Hippocampal formation (tissue), 2 donors: ENCODE data around the gene PCDHA7.
A peak's percentile ranks its signal among the peaks of the same experiment; 100 is the strongest.
"Not testable (repeated sequence)": the region's sequence is repeated elsewhere in the genome, so short reads cannot be mapped to it uniquely, and the experiment has no call there.

Experiments used
- DNase-seq, 2 donors: peaks; one replicate each; lab custom pipeline; 2025; lab: John Stamatoyannopoulos, UW

Gene PCDHA7

DNA sequence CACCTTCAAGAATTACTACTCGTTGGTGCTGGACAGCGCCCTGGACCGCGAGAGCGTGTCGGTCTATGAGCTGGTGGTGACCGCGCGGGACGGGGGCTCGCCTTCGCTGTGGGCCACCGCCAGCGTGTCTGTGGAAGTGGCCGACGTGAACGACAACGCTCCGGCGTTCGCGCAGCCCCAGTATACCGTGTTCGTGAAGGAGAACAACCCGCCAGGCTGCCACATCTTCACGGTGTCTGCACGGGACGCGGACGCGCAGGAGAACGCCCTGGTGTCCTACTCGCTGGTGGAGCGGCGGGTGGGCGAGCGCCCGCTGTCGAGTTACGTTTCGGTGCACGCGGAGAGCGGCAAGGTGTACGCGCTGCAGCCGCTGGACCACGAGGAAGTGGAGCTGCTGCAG lies 11.1 kb upstream of the PCDHA7 start:
- DNase-seq, result not testable (repeated sequence)

DNA sequence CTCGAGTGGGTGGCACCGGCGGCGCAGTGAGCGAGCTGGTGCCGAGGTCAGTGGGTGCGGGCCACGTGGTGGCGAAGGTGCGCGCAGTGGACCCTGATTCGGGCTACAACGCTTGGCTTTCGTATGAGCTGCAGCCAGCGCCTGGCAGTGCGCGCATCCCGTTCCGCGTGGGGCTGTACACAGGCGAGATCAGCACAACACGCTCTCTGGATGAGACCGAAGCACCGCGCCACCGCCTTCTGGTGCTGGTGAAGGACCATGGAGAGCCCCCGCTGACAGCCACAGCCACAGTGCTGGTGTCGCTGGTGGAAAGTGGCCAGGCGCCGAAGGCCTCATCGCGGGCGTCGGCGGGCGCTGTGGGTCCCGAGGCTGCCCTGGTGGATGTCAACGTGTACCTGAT lies 10.6 kb upstream of the PCDHA7 start:
- no peak for DNase-seq

DNA sequence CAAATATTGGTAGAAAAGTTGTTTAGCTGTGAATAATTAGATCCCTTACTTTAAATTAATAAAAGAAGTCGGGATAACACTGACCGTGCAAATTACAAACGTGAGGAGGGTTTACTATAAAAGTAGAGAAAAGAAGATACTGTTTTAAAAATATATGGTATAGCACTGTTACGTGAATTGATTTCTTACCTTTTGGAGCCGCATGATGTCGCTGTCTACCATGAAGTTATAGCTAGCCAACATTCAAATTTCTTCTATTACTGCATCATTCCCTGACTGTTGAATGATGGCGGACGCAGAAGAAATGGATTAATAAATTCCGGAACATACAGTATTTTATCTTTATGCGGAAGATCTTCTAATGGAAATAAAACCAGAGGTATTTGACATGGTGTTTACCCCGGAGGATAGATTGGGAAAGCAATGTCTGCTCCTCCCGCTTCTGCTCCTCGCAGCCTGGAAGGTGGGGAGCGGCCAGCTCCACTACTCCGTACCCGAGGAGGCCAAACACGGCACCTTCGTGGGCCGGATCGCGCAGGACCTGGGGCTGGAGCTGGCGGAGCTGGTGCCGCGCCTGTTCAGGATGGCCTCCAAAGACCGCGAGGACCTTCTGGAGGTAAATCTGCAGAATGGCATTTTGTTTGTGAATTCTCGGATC lies 6.2 kb upstream of the PCDHA7 start, which contains the start of gene PCDHA6:
TSS of gene PCDHA6 (plus strand) at position 257 of the 658 bp plus-strand sequence. CDS start at position 389, 132 bp downstream.
- no peak for DNase-seq

DNA sequence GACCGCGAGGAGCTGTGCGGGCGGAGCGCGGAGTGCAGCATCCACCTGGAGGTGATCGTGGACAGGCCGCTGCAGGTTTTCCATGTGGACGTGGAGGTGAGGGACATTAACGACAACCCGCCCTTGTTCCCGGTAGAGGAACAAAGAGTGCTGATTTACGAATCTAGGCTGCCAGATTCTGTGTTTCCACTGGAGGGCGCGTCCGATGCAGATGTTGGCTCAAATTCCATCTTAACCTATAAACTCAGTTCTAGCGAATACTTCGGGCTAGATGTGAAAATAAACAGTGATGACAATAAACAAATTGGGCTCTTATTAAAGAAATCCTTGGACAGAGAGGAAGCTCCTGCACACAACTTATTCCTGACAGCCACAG lies 5.7 kb upstream of the PCDHA7 start:
- DNase-seq, result no peak

DNA sequence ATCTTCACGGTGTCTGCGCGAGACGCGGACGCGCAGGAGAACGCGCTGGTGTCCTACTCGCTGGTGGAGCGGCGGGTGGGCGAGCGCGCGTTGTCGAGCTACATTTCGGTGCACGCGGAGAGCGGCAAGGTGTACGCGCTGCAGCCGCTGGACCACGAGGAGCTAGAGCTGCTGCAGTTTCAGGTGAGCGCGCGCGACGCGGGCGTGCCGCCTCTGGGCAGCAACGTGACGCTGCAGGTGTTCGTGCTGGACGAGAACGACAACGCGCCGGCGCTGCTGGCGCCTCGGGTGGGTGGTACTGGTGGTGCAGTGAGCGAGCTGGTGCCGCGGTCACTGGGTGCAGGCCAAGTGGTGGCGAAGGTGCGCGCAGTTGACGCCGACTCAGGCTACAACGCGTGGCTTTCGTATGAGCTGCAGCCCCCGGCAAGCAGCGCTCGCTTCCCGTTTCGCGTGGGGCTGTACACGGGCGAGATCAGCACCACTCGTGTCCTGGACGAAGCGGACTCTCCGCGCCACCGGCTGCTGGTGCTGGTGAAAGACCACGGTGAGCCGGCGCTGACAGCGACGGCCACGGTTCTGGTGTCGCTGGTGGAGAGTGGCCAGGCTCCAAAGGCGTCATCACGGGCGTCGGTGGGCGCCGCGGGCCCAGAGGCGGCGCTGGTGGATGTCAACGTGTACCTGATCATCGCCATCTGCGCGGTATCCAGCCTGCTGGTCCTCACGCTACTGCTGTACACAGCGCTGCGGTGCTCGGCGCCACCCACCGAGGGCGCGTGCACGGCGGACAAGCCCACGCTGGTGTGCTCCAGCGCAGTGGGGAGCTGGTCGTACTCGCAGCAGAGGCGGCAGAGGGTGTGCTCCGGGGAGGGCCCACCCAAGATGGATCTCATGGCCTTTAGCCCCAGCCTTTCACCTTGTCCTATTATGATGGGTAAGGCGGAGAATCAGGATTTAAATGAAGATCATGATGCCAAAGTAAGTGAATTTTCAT lies 4.3 kb upstream of the PCDHA7 start:
- DNase-seq, result not testable (repeated sequence)

DNA sequence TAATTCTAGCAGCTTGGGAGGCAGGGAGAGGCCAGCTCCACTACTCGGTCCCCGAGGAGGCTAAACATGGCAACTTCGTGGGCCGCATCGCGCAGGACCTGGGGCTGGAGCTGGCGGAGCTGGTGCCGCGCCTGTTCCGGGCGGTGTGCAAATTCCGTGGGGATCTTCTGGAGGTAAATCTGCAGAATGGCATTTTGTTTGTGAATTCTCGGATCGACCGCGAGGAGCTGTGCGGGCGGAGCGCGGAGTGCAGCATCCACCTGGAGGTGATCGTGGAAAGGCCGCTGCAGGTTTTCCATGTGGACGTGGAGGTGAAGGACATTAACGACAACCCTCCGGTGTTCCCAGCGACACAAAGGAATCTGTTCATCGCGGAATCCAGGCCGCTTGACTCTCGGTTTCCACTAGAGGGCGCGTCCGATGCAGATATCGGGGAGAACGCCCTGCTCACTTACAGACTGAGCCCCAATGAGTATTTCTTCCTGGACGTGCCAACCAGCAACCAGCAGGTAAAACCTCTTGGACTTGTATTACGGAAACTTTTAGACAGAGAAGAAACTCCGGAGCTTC lies 455 bp downstream of the PCDHA7 start:
- DNase-seq, result not testable (repeated sequence)

DNA sequence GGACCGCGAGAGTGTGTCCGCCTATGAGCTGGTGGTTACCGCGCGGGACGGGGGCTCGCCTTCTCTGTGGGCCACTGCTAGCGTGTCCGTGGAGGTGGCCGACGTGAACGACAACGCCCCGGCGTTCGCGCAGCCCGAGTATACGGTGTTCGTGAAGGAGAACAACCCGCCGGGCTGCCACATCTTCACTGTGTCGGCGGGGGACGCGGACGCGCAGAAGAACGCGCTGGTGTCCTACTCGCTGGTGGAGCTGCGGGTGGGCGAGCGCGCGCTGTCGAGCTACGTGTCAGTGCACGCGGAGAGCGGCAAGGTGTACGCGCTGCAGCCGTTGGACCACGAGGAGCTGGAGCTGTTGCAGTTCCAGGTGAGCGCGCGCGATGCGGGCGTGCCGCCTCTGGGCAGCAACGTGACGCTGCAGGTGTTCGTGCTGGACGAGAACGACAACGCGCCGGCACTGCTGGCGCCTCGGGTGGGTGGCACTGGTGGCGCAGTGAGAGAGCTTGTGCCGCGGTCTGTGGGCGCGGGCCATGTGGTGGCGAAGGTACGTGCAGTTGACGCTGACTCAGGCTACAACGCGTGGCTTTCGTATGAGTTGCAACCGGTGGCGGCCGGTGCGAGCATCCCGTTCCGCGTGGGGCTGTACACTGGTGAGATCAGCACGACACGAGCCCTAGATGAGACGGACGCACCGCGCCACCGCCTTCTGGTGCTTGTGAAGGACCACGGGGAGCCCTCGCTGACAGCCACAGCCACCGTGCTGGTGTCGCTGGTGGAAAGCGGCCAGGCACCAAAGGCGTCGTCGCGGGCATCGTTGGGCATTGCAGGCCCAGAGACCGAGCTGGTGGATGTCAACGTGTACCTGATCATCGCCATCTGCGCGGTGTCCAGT lies 1.8 kb downstream of the PCDHA7 start:
- no peak for DNase-seq

DNA sequence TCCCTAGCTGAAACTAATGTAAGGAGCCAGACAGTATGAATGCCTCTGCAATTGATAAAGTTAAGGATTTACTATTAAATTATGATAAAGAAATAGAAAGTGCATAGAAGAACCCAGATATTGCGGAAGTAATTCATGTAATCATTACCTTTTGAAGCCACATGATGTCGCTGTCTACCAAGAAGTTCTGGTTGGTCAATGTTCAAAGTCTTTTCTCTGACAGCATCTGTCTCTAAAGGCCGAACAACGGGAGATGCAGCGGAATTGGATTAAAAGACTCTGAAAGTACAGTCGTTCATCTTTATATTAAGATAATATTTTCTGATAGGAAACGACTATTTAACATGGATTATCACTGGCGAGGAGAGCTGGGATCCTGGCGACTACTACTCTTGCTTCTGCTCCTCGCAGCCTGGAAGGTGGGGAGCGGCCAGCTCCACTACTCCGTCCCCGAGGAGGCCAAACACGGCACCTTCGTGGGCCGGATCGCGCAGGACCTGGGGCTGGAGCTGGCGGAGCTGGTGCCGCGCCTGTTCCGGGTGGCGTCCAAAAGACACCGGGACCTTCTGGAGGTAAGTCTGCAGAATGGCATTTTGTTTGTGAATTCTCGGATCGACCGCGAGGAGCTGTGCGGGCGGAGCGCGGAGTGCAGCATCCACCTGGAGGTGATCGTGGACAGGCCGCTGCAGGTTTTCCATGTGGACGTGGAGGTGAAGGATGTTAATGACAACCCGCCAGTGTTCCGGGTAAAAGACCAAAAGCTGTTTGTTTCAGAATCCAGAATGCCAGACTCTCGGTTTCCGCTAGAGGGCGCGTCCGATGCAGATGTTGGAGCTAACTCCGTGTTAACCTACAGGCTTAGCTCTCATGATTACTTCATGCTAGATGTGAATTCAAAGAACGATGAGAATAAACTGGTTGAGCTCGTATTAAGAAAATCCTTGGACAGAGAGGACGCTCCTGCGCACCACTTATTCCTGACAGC lies 7.2 kb downstream of the PCDHA7 start, which contains the start of gene PCDHA8:
TSS of gene PCDHA8 (plus strand) at position 210 of the 985 bp plus-strand sequence. CDS start at position 345, 135 bp downstream.
- peak; percentile 39 to 43 for DNase-seq

DNA sequence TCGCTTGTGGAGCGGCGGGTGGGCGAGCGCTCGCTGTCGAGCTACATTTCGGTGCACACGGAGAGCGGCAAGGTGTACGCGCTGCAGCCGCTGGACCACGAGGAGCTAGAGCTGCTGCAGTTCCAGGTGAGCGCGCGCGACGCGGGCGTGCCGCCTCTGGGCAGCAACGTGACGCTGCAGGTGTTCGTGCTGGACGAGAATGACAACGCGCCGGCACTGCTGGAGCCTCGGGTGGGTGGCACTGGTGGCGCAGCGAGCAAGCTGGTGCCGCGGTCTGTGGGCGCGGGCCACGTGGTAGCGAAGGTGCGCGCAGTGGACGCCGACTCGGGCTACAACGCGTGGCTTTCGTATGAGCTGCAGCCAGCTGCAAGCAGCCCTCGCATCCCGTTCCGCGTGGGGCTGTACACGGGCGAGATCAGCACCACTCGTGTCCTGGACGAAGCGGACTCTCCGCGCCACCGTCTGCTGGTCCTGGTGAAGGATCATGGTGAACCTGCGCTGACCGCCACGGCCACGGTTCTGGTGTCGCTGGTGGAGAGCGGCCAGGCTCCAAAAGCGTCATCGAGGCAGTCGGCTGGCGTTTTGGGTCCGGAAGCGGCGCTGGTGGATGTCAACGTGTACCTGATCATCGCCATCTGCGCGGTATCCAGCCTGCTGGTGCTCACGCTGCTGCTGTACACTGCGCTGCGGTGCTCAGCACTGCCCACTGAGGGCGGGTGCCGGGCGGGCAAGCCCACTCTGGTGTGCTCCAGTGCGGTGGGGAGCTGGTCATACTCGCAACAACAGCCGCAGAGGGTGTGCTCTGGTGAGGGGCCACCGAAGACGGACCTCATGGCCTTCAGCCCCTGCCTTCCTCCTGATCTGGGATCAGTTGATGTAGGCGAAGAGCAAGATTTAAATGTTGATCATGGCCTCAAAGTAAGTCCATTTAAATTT lies 9.0 kb downstream of the PCDHA7 start:
- DNase-seq, result no peak

DNA sequence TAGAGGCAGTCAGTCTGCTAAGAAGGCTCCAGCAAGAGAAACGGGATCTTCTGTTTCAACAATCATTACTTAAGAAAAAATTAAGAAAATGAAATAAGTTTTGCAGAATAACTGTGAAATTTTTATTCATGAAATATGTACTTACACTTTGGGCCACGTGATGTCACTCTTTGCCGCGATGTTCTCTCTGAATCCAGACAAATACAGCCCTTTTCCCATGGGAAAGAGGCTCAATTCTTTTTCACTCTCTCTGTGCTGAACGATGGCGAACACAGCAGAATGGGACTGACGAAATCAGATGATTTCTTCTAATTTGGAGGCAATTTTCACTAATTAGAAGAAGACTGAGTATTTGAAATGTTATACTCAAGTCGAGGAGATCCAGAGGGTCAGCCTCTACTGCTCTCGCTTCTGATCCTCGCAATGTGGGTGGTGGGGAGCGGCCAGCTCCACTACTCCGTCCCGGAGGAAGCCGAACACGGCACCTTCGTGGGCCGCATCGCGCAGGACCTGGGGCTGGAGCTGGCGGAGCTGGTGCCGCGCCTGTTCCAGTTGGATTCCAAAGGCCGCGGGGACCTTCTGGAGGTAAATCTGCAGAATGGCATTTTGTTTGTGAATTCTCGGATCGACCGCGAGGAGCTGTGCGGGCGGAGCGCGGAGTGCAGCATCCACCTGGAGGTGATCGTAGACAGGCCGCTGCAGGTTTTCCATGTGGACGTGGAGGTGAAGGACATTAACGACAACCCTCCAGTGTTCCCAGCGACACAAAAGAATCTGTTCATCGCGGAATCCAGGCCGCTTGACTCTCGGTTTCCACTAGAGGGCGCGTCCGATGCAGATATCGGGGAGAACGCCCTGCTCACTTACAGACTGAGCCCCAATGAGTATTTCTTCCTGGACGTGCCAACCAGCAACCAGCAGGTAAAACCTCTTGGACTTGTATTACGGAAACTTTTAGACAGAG lies 14.4 kb downstream of the PCDHA7 start, which contains the start of gene PCDHA9:
TSS of gene PCDHA9 (plus strand) at position 244 of the 964 bp plus-strand sequence. CDS start at position 358, 114 bp downstream.
- not testable (repeated sequence) for DNase-seq

DNA sequence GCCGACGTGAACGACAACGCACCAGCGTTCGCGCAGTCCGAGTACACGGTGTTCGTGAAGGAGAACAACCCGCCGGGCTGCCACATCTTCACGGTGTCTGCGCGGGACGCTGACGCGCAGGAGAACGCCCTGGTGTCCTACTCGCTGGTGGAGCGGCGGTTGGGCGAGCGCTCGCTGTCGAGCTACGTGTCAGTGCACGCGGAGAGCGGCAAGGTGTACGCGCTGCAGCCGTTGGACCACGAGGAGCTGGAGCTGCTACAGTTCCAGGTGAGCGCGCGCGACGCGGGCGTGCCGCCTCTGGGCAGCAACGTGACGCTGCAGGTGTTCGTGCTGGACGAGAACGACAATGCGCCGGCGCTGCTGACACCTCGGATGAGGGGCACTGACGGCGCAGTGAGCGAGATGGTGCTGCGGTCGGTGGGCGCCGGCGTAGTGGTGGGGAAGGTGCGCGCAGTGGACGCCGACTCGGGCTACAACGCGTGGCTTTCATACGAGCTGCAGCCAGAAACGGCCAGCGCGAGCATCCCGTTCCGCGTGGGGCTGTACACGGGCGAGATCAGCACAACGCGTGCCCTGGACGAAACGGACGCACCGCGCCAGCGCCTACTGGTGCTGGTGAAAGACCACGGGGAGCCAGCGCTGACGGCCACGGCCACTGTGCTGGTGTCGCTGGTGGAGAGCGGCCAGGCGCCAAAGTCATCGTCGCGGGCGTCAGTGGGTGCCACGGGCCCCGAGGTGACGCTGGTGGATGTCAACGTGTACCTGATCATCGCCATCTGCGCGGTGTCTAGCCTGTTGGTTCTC lies 16.0 kb downstream of the PCDHA7 start:
- not testable (repeated sequence) for DNase-seq

DNA sequence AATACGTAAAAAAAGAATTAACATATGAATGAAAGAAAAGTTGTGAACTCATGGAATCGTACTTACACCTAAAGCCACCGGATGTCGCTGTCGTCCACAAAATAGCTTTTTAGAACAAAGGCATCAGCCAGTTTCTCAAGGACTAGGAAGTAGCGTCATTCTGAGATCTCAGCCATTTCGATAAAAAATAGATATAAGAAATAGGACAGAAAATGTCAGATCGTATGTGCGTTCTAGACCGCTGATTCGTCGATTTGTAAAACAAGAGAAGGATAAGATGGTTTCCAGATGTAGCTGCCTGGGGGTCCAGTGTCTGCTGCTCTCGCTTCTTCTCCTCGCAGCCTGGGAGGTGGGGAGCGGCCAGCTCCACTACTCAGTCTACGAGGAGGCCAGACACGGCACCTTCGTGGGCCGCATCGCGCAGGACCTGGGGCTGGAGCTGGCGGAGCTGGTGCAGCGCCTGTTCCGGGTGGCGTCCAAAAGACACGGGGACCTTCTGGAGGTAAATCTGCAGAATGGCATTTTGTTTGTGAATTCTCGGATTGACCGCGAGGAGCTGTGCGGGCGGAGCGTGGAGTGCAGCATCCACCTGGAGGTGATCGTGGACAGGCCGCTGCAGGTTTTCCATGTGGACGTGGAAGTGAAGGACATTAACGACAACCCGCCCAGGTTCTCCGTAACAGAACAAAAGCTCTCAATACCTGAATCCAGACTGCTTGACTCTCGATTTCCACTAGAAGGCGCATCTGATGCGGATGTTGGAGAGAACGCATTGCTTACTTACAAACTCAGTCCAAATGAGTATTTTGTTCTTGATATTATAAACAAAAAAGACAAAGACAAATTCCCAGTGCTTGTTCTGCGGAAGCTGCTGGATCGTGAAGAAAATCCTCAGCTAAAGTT lies 22.0 kb downstream of the PCDHA7 start, which contains the start of gene PCDHA10:
TSS of gene PCDHA10 (plus strand) at position 126 of the 903 bp plus-strand sequence. CDS start at position 278, 152 bp downstream.
- peak in 1 of 2 donors; percentile 48 for DNase-seq

DNA sequence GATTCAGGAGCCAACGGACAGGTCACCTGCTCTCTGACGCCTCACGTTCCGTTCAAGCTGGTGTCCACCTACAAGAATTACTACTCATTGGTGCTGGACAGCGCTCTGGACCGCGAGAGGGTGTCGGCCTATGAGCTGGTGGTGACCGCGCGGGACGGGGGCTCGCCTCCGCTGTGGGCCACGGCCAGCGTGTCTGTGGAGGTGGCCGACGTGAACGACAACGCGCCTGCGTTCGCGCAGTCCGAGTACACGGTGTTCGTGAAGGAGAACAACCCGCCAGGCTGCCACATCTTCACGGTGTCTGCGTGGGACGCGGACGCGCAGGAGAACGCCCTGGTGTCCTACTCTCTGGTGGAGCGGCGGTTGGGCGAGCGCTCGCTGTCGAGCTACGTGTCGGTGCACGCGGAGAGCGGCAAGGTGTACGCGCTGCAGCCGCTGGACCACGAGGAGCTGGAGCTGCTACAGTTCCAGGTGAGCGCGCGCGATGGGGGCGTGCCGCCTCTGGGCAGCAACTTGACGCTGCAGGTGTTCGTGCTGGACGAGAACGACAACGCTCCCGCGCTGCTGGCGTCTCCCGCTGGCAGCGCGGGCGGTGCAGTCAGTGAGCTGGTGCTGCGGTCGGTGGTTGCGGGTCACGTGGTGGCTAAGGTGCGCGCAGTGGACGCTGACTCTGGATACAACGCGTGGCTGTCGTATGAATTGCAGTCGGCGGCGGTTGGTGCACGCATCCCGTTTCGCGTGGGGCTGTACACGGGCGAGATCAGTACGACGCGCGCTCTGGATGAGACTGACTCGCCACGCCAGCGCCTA lies 23.3 kb downstream of the PCDHA7 start:
- DNase-seq, result no peak

DNA sequence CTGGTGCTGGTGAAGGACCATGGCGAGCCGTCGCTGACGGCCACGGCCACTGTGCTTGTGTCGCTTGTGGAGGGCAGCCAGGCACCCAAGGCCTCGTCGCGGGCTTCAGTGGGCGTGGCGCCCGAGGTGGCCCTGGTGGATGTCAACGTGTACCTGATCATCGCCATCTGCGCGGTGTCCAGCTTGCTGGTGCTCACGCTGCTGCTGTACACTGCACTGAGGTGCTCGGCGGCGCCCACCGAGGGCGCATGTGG lies 23.8 kb downstream of the PCDHA7 start:
- no peak for DNase-seq
